OCI-LY7 (cell line): ENCODE data around the gene FOXD2. TPM values are rescaled to one million over a fixed set of nuclear protein-coding genes. Genes with fewer than 3 reads are reported as not detected.

ENCODE experiments used
- BruUV-seq: library from RNA; stranded (reverse); fragments of 400-500 nt; replicated peaks from 2 replicates; lab custom pipeline; 2021; lab: Mats Ljungman, UMichigan
- CTCF ChIA-PET: fragments of 300-600 bp; sonication (Branson Sonifier 250); formaldehyde crosslinking; loops from one replicate; lab custom pipeline; 2022; ENCODE audit warnings: antibody characterized with exemption; ENCODE audit not compliant: unreplicated experiment; lab: Charles Lee
- POLR2A ChIA-PET: fragments of 300-600 bp; sonication (Branson Sonifier 250); formaldehyde crosslinking; loops from one replicate; lab custom pipeline; 2022; ENCODE audit warnings: antibody characterized with exemption; lab: Charles Lee
- DNase-seq: peaks from one replicate; pipeline ENCODE4 v3.0.0-alpha.2; 2015; ENCODE audit warnings: low spot score
- H2AFZ ChIP-seq: fragments of 200-600 bp; sonication (generic), shearing (Covaris generic); 2 replicates; pipeline ENCODE4 v1.6.1; 2014; ENCODE audit warnings: mild to moderate bottlenecking, antibody characterized with exemption, low read length, moderate library complexity
- H3K27ac ChIP-seq: fragments of 200-600 bp; sonication (generic); 2 replicates; pipeline ENCODE4 v1.5.1; 2014; ENCODE audit warnings: mixed run types, low read depth, mild to moderate bottlenecking, moderate library complexity, low read length, inconsistent platforms; ENCODE audit not compliant: poor library complexity, severe bottlenecking
- H3K36me3 ChIP-seq: fragments of 200-600 bp; sonication (generic); 2 replicates; pipeline ENCODE4 v1.6.1; 2014; ENCODE audit warnings: mild to moderate bottlenecking, antibody characterized with exemption, low read length, moderate library complexity, mixed read lengths; ENCODE audit not compliant: insufficient read depth
- H3K4me1 ChIP-seq: fragments of 200-600 bp; sonication (generic); 2 replicates; pipeline ENCODE4 v1.5.1; 2014; ENCODE audit warnings: mild to moderate bottlenecking, low read length; ENCODE audit not compliant: insufficient read depth, poor library complexity, severe bottlenecking
- H3K4me2 ChIP-seq: fragments of 200-600 bp; sonication (generic); 2 replicates; pipeline ENCODE4 v1.6.1; 2014; ENCODE audit warnings: mild to moderate bottlenecking, low read length
- H3K4me3 ChIP-seq: fragments of 200-600 bp; sonication (generic); 2 replicates; pipeline ENCODE4 v1.5.1; 2014; ENCODE audit warnings: mild to moderate bottlenecking, low read depth, low read length; ENCODE audit not compliant: poor library complexity, severe bottlenecking
- H3K79me2 ChIP-seq: fragments of 200-600 bp; sonication (generic); 2 replicates; pipeline ENCODE4 v1.6.1; 2016; ENCODE audit warnings: low read depth, mild to moderate bottlenecking, low read length, moderate library complexity, mixed read lengths; ENCODE audit not compliant: insufficient read depth
- H3K9me2 ChIP-seq: fragments of 200-600 bp; sonication (generic); 2 replicates; pipeline ENCODE4 v1.6.1; 2016; ENCODE audit warnings: mild to moderate bottlenecking, low read length, mixed read lengths; ENCODE audit not compliant: insufficient read depth
- H3K9me3 ChIP-seq: fragments of 200-600 bp; sonication (generic); 2 replicates; pipeline ENCODE4 v1.6.1; 2014; ENCODE audit warnings: mild to moderate bottlenecking, mixed run types, low read length, mixed read lengths
- H4K20me1 ChIP-seq: fragments of 200-600 bp; sonication (generic); 2 replicates; pipeline ENCODE4 v1.6.1; 2014; ENCODE audit warnings: mild to moderate bottlenecking, antibody characterized with exemption, low read length, moderate library complexity, mixed read lengths; ENCODE audit not compliant: insufficient read depth
- EZH2phosphoT487 ChIP-seq: fragments of 200-600 bp; sonication (generic); IDR thresholded peaks from 2 replicates; pipeline ENCODE4 v1.6.1; 2018; ENCODE audit warnings: low read depth, borderline replicate concordance, mild to moderate bottlenecking, mixed run types, antibody characterized with exemption, low read length, moderate library complexity, mixed read lengths
- intact Hi-C: fragments of 100-400 bp; cut with micrococcal nuclease; formaldehyde crosslinking; loops from one replicate; pipeline ENCODE4 v1.10.0; 2022; ENCODE audit not compliant: unreplicated experiment
- total RNA-seq, 2 experiments: library from RNA; depleted of rRNA in 1 of 2; stranded (reverse); fragments of >200 nt in 1 of 2; shearing (Covaris generic) in 1 of 2; gene quantifications; 2 replicates each; pipeline ENCODE4 v1.2.3, GENCODE V29; 2014 to 2022
- TF ChIP-seq, protein P1 (sequence below): fragments of 200-600 bp; sonication (generic); conservative IDR thresholded peaks from 2 replicates; pipeline ENCODE4 v1.5.1; 2014; ENCODE audit warnings: mild to moderate bottlenecking, antibody characterized with exemption, low read length, moderate library complexity, mixed read lengths

The FOXD2 gene
- total RNA-seq, 2 experiments from 2014 or later = 0.49 to 0.76 TPM

- Histone ChIP-seq H3K9me2 (no peaks in the 10 kb centered on the region), H4K20me1 (no peaks in the 10 kb centered on the region), H2AFZ (no peak overlapping the region), H3K36me3 (no peaks in the 10 kb centered on the region), H3K4me1 (peaks cover 79% of the 10 kb centered on the region), H3K27ac (peak overlapping the region; percentile 82), H3K9me3 (no peaks in the 10 kb centered on the region), H3K79me2 (no peaks in the 10 kb centered on the region), H3K4me2 (peak overlapping the region; percentile 55), H3K4me3 (peak overlapping the region; percentile 18)
- BruUV-seq = no TSS peak
- ChIA-PET CTCF (interaction anchor here (0.9 to 1.4 kb wide), 4 partner anchors 10 to 1617 kb away, joined by 3 read pairs; no protein-coding TSS in a partner anchor), POLR2A (interaction anchor here (0.6 to 1.9 kb wide), 3 partner anchors 14 to 1552 kb away, joined by 3 to 7 read pairs (median 3); no protein-coding TSS in a partner anchor)
- DNase-seq = peak; percentile 91
- no peak for TF ChIP-seq EZH2phosphoT487
- TF ChIP-seq, protein P1, sequence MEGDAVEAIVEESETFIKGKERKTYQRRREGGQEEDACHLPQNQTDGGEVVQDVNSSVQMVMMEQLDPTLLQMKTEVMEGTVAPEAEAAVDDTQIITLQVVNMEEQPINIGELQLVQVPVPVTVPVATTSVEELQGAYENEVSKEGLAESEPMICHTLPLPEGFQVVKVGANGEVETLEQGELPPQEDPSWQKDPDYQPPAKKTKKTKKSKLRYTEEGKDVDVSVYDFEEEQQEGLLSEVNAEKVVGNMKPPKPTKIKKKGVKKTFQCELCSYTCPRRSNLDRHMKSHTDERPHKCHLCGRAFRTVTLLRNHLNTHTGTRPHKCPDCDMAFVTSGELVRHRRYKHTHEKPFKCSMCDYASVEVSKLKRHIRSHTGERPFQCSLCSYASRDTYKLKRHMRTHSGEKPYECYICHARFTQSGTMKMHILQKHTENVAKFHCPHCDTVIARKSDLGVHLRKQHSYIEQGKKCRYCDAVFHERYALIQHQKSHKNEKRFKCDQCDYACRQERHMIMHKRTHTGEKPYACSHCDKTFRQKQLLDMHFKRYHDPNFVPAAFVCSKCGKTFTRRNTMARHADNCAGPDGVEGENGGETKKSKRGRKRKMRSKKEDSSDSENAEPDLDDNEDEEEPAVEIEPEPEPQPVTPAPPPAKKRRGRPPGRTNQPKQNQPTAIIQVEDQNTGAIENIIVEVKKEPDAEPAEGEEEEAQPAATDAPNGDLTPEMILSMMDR = no peak
- intact Hi-C loops = loop anchor here (1.0 kb wide), 1 partner anchor 39 kb away; the partner anchor contains the start of gene FOXD2
These were observed 38.6 kb upstream of the FOXD2 start for GRCh38 chr1:47399138-47399845.

- Histone ChIP-seq H3K9me2 (no peaks in the 10 kb centered on the region), H3K79me2 (no peaks in the 10 kb centered on the region), H3K4me2 (peak overlapping the region; percentile 55), H3K9me3 (no peaks in the 10 kb centered on the region), H3K4me3 (no peak overlapping the region), H2AFZ (no peak overlapping the region), H3K27ac (peak overlapping the region; percentile 82), H3K4me1 (peaks cover 80% of the 10 kb centered on the region), H4K20me1 (no peaks in the 10 kb centered on the region), H3K36me3 (no peaks in the 10 kb centered on the region)
- intact Hi-C loops = loop anchor here (1.0 kb wide), 1 partner anchor 38 kb away; the partner anchor contains the start of gene FOXD2
- DNase-seq = no peak
- ChIA-PET CTCF (interaction anchor here (1.0 to 1.2 kb wide), 2 partner anchors 10 to 14 kb away, joined by 3 read pairs; no protein-coding TSS in a partner anchor), POLR2A (interaction anchor here (1.3 to 1.9 kb wide), 3 partner anchors 14 to 31 kb away, joined by 3 to 7 read pairs (median 3); no protein-coding TSS in a partner anchor)
- no TSS peak for BruUV-seq
- TF ChIP-seq, protein P1 = no peak
- TF ChIP-seq EZH2phosphoT487 = no peak
These were observed 38.0 kb upstream of the FOXD2 start for GRCh38 chr1:47399846-47400155.

GRCh38 chr1:47401761-47402160, 36.1 kb upstream of the FOXD2 start:
- ChIA-PET CTCF (no interaction called here), POLR2A (interaction anchor here (0.7 kb wide), 1 partner anchor 36 kb away, joined by 3 read pairs; the partner anchor contains the start of gene FOXD2)
- Histone ChIP-seq H3K4me2 (0 out of 2 replicates have a peak overlapping the region, but pooled peaks have one; percentile 3), H3K79me2 (no peaks in the 10 kb centered on the region), H4K20me1 (no peaks in the 10 kb centered on the region), H3K9me2 (no peaks in the 10 kb centered on the region), H3K36me3 (no peaks in the 10 kb centered on the region), H3K4me3 (no peak overlapping the region), H3K9me3 (no peaks in the 10 kb centered on the region), H2AFZ (no peak overlapping the region), H3K27ac (no peak overlapping the region), H3K4me1 (peaks cover 87% of the 10 kb centered on the region)
- DNase-seq = no peak
- intact Hi-C loops = no loop called here
- no peak for TF ChIP-seq EZH2phosphoT487
- TF ChIP-seq, protein P1 = no peak
- no TSS peak for BruUV-seq
